Calu3 (cell line): Measurements from ENCODE around the gene ZNF775. TPM values are rescaled to one million over a fixed set of nuclear protein-coding genes. Genes with fewer than 3 reads are reported as not detected.

Experiments used
- BruUV-seq: library from RNA; stranded (reverse); fragments of 400-500 nt; replicated peaks from 2 replicates; lab custom pipeline; 2021; lab: Mats Ljungman, UMichigan
- CTCF ChIA-PET: fragments of 300-600 bp; sonication (Branson Sonifier 250); formaldehyde crosslinking; loops from one replicate; lab custom pipeline; 2022; ENCODE audit warnings: antibody characterized with exemption; lab: Charles Lee
- DNase-seq: peaks from one replicate; pipeline ENCODE4 v3.0.0; 2022
- H3K27ac Mint-ChIP-seq: one replicate; pipeline ENCODE4 v1.8.0; 2022; ENCODE audit warnings: mixed read lengths; ENCODE audit not compliant: unreplicated experiment
- H3K27me3 Mint-ChIP-seq: one replicate; pipeline ENCODE4 v1.8.0; 2022; ENCODE audit warnings: mixed read lengths; ENCODE audit not compliant: unreplicated experiment
- H3K36me3 Mint-ChIP-seq: one replicate; pipeline ENCODE4 v1.8.0; 2022; ENCODE audit warnings: mild to moderate bottlenecking, moderate library complexity, mixed read lengths; ENCODE audit not compliant: insufficient read depth, unreplicated experiment
- H3K4me1 Mint-ChIP-seq: one replicate; pipeline ENCODE4 v1.8.0; 2022; ENCODE audit warnings: mild to moderate bottlenecking, low read depth, mixed read lengths; ENCODE audit not compliant: unreplicated experiment
- H3K4me3 Mint-ChIP-seq: one replicate; pipeline ENCODE4 v1.8.0; 2022; ENCODE audit warnings: mild to moderate bottlenecking, low read depth, moderate library complexity, mixed read lengths; ENCODE audit not compliant: unreplicated experiment
- H3K9me3 Mint-ChIP-seq: one replicate; pipeline ENCODE4 v1.8.0; 2022; ENCODE audit warnings: low read depth, mixed read lengths; ENCODE audit not compliant: unreplicated experiment
- intact Hi-C: fragments of 100-400 bp; cut with micrococcal nuclease; formaldehyde crosslinking; loops from one replicate; pipeline ENCODE4 v1.10.0; 2022; ENCODE audit not compliant: unreplicated experiment
- total RNA-seq: library from RNA; stranded (reverse); gene quantifications from 2 replicates; pipeline ENCODE4 v1.2.3, GENCODE V29; 2022
- TF ChIP-seq, protein P1 (sequence below): fragments of 200-600 bp; IDR thresholded peaks from one replicate; pipeline ENCODE4 v1.8.0; 2022; ENCODE audit warnings: antibody characterized with exemption; ENCODE audit not compliant: unreplicated experiment

ZNF775 gene
- total RNA-seq, 1 experiment from 2014 or later = 5.8 TPM

DNA sequence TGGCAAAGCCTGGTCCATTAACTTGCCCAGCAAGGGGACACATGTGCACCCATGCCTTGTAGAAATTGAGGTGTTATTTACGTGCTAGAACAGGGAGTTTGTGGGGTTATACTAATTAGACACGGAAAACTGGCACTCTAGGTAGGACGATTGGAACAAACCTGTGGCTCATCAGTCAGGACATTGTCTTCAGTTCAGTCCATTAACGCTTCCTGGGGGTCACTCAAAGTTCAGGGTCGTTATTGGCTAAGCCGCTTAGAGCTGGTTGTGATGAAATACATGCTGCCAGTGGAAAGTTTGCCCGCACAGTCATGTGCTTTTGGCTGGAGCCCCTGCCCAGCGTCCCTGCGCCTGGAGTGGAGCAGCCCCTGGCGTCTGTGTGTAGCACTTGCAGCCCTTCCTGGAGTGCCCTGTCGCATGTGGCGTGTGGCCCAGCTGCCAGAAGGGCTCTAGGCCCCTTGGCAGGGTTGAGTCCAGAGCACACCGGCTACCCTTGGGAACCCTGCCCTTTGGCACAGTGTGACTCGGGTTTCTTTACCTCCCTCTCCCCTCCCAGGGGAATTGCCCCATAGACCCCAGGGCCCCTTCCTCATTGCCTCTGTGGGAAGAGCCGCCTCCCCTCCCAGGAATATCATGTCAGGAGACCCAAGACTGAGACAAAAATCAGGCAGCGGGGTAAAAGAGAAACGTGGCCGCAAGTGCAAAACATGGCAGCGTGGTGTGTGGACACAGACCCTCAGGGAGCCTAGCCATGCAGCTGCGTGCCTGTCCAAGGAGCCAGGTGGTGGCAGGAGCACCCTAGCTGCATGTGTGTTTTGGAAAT, 9.8 kb downstream of the ZNF775 start:
- TF ChIP-seq, protein P1, sequence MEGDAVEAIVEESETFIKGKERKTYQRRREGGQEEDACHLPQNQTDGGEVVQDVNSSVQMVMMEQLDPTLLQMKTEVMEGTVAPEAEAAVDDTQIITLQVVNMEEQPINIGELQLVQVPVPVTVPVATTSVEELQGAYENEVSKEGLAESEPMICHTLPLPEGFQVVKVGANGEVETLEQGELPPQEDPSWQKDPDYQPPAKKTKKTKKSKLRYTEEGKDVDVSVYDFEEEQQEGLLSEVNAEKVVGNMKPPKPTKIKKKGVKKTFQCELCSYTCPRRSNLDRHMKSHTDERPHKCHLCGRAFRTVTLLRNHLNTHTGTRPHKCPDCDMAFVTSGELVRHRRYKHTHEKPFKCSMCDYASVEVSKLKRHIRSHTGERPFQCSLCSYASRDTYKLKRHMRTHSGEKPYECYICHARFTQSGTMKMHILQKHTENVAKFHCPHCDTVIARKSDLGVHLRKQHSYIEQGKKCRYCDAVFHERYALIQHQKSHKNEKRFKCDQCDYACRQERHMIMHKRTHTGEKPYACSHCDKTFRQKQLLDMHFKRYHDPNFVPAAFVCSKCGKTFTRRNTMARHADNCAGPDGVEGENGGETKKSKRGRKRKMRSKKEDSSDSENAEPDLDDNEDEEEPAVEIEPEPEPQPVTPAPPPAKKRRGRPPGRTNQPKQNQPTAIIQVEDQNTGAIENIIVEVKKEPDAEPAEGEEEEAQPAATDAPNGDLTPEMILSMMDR = no peak
- H3K9me3 Mint-ChIP-seq = no peaks in the 10 kb centered on the region
- no TSS peak for BruUV-seq
- CTCF ChIA-PET = interaction anchor here (0.5 to 0.6 kb wide), 2 partner anchors 57 to 943 kb away, joined by 3 to 4 read pairs; no protein-coding TSS in a partner anchor
- DNase-seq = no peak
- no peaks in the 10 kb centered on the region for H3K4me1 Mint-ChIP-seq
- H3K27ac Mint-ChIP-seq = no peak overlapping the region
- H3K4me3 Mint-ChIP-seq = no peak overlapping the region
- peaks cover 7% of the 10 kb centered on the region for H3K36me3 Mint-ChIP-seq
- no peaks in the 10 kb centered on the region for H3K27me3 Mint-ChIP-seq
- intact Hi-C loops = no loop called here

GRCh38 chr7:150389532-150389816, 10.3 kb downstream of the ZNF775 start:
- H3K4me3 Mint-ChIP-seq = no peak overlapping the region
- no peaks in the 10 kb centered on the region for H3K4me1 Mint-ChIP-seq
- H3K36me3 Mint-ChIP-seq = peaks cover 7% of the 10 kb centered on the region
- no peaks in the 10 kb centered on the region for H3K9me3 Mint-ChIP-seq
- no peak for DNase-seq
- no peak overlapping the region for H3K27ac Mint-ChIP-seq
- TF ChIP-seq, protein P1 = no peak
- no TSS peak for BruUV-seq
- intact Hi-C loops = no loop called here
- no peaks in the 10 kb centered on the region for H3K27me3 Mint-ChIP-seq
- CTCF ChIA-PET = interaction anchor here (0.5 kb wide), 1 partner anchor 942 kb away, joined by 4 read pairs; no protein-coding TSS in a partner anchor

- TF ChIP-seq, protein P1 = no peak
- Mint-ChIP-seq H3K27me3 (no peaks in the 10 kb centered on the region), H3K9me3 (no peaks in the 10 kb centered on the region), H3K4me3 (no peak overlapping the region), H3K27ac (no peak overlapping the region), H3K4me1 (no peaks in the 10 kb centered on the region), H3K36me3 (peaks cover 7% of the 10 kb centered on the region)
- CTCF ChIA-PET = no interaction called here
- intact Hi-C loops = no loop called here
- no peak for DNase-seq
- BruUV-seq = no TSS peak
Measured at GRCh38 chr7:150390205-150390604, 11.1 kb downstream of the ZNF775 start.

- CTCF ChIA-PET = interaction anchor here (0.6 to 0.7 kb wide), 2 partner anchors 360 to 1238 kb away, joined by 4 to 8 read pairs; no protein-coding TSS in a partner anchor
- H3K27ac Mint-ChIP-seq = no peak overlapping the region
- intact Hi-C loops = no loop called here
- TF ChIP-seq, protein P1 = no peak
- no TSS peak for BruUV-seq
- no peak overlapping the region for H3K4me3 Mint-ChIP-seq
- DNase-seq = no peak
- H3K36me3 Mint-ChIP-seq = peaks cover 5% of the 10 kb centered on the region
- H3K4me1 Mint-ChIP-seq = no peaks in the 10 kb centered on the region
- H3K9me3 Mint-ChIP-seq = no peaks in the 10 kb centered on the region
- H3K27me3 Mint-ChIP-seq = no peaks in the 10 kb centered on the region
Measured at GRCh38 chr7:150393325-150393724, 14.2 kb downstream of the ZNF775 start.
